GM18507 (cell line): Measurements from ENCODE around the gene RHBDD1.
"Not testable (repeated sequence)": the region's sequence is repeated elsewhere in the genome, so short reads cannot be mapped to it uniquely, and the experiment has no call there.

Experiments used
- DNase-seq: peaks from one replicate; pipeline ENCODE4 v3.0.0; 2011; ENCODE audit warnings: low read depth; ENCODE audit not compliant: insufficient read length; ENCODE audit errors: extremely low spot score
- FAIRE-seq: peaks from 2 replicates; lab custom pipeline; 2011; peaks lifted over from hg19 to GRCh38; lab: Jason Lieb, UNC

RHBDD1 gene

GRCh38 chr2:226837787-226838603 is 2.1 kb downstream of the RHBDD1 start:
- no peak for DNase-seq

GRCh38 chr2:226838722-226839121 is 2.9 kb downstream of the RHBDD1 start:
- FAIRE-seq (peak; percentile 64), DNase-seq (no peak)

More at GRCh38 chr2:226837787-226838603, 2.1 kb downstream of the RHBDD1 start:
- no peak for FAIRE-seq

- DNase-seq: no peak
- FAIRE-seq: peak; percentile 31
These were observed 3.3 kb downstream of the RHBDD1 start for GRCh38 chr2:226839161-226839560.

- FAIRE-seq (peak; percentile 46), DNase-seq (no peak)
These were observed 4.1 kb downstream of the RHBDD1 start for GRCh38 chr2:226839951-226840350.

- FAIRE-seq, DNase-seq: not testable (repeated sequence)
These were observed 7.1 kb downstream of the RHBDD1 start for GRCh38 chr2:226843001-226843400.

GRCh38 chr2:226845386-226846116 is 9.7 kb downstream of the RHBDD1 start:
- FAIRE-seq: peak; percentile 70
- no peak for DNase-seq

- no peak for FAIRE-seq
- no peak for DNase-seq
These were observed 11.2 kb downstream of the RHBDD1 start for GRCh38 chr2:226847090-226847489.

GRCh38 chr2:226847511-226847910 is 11.7 kb downstream of the RHBDD1 start:
- DNase-seq: no peak
- FAIRE-seq: no peak

- DNase-seq: no peak
- FAIRE-seq: no peak
These were observed 13.5 kb downstream of the RHBDD1 start for GRCh38 chr2:226849349-226849748.

GRCh38 chr2:226850024-226850423 is 14.2 kb downstream of the RHBDD1 start:
- FAIRE-seq (no peak), DNase-seq (no peak)

GRCh38 chr2:226855787-226856186 is 19.9 kb downstream of the RHBDD1 start:
- FAIRE-seq: no peak
- DNase-seq: no peak

- FAIRE-seq: peak; percentile 51
- no peak for DNase-seq
These were observed 24.2 kb downstream of the RHBDD1 start for GRCh38 chr2:226860087-226860486.

GRCh38 chr2:226862623-226863022 is 26.8 kb downstream of the RHBDD1 start:
- peak; percentile 83 for FAIRE-seq
- no peak for DNase-seq

- FAIRE-seq (no peak), DNase-seq (no peak)
These were observed 29.4 kb downstream of the RHBDD1 start for GRCh38 chr2:226865273-226865672.

- FAIRE-seq (no peak), DNase-seq (no peak)
These were observed 29.9 kb downstream of the RHBDD1 start for GRCh38 chr2:226865710-226866109.

GRCh38 chr2:226868331-226869162 is 32.7 kb downstream of the RHBDD1 start:
- DNase-seq (no peak), FAIRE-seq (no peak)

GRCh38 chr2:226869371-226869770 is 33.5 kb downstream of the RHBDD1 start:
- FAIRE-seq: no peak

GRCh38 chr2:226873051-226873620 is 37.3 kb downstream of the RHBDD1 start:
- FAIRE-seq (peak; percentile 71), DNase-seq (no peak)

More at GRCh38 chr2:226869371-226869770, 33.5 kb downstream of the RHBDD1 start:
- no peak for DNase-seq

GRCh38 chr2:226873826-226874225 is 38.0 kb downstream of the RHBDD1 start:
- no peak for DNase-seq
- peak; percentile 65 for FAIRE-seq
